ENCODE measurements around the gene CTNNA3. TPM values are rescaled to one million over a fixed set of nuclear protein-coding genes. Genes with fewer than 3 reads are reported as not detected.
"Not testable (repeated sequence)": the region's sequence is repeated elsewhere in the genome, so short reads cannot be mapped to it uniquely, and the experiment has no call there.

Gene CTNNA3
- total RNA-seq, 1 experiment from 2014 or later, result 0.32 TPM

- no peaks in the 10 kb centered on the region for H4K20me1 ChIP-seq (ENCODE audit: insufficient read depth)
- H3K4me1 ChIP-seq (ENCODE audit: control insufficient read depth in 1 of 2, insufficient read depth in 2 of 2, low read length in 2 of 2), result no peaks in the 10 kb centered on the region
- no peaks in the 10 kb centered on the region for H3K79me2 ChIP-seq (ENCODE audit: insufficient read depth, low read length)
- no peak overlapping the region for H3K4me3 ChIP-seq (replicated peaks in 1 of 2; ENCODE audit: low read depth in 1 of 2, low read length in 2 of 2)
- no peak overlapping the region for H3K27ac ChIP-seq (ENCODE audit: low read depth, low read length)
- H3K4me2 ChIP-seq (ENCODE audit: low read length), result no peak overlapping the region
- ATAC-seq, result no peak
- CTCF ChIA-PET, result no interaction called here
- intact Hi-C loops (cut with micrococcal nuclease), result no loop called here
- no TSS peak for BruUV-seq (replicated peaks)
- H3K36me3 ChIP-seq (ENCODE audit: control insufficient read depth in 1 of 2, insufficient read depth in 2 of 2, low read length in 2 of 2), result no peaks in the 10 kb centered on the region
- POLR2A ChIA-PET, result no interaction called here
- no peaks in the 10 kb centered on the region for H3K9me2 ChIP-seq (ENCODE audit: insufficient read depth)
- RAD21 ChIA-PET (ENCODE audit: low non-redundant PET in 1 of 2, low total read pairs in 2 of 2, uncharacterized antibody in 2 of 2, unreplicated experiment in 2 of 2), result no interaction called here
- DNase-seq (ENCODE audit: low read depth, low spot score), result no peak
- no peaks in the 10 kb centered on the region for H3K27me3 ChIP-seq (ENCODE audit: insufficient read depth, low read length)
- H2AFZ ChIP-seq (ENCODE audit: low read depth, low read length, poor library complexity, severe bottlenecking), result no peak overlapping the region
- TF ChIP-seq RAD21 (IDR thresholded peaks at IDR 0.05; ENCODE audit: low read depth) (peak; percentile 12; the same call in 1 of the 2 replicates), CEBPB (IDR thresholded peaks at IDR 0.05; ENCODE audit: low read depth) (no peak)
- no peak overlapping the region for H3K9ac ChIP-seq (ENCODE audit: low read length)
- H3K9me3 ChIP-seq (ENCODE audit: control insufficient read depth in 1 of 2, insufficient read depth in 1 of 2, low read depth in 1 of 2, low read length in 2 of 2), result no peaks in the 10 kb centered on the region
Observed at GRCh38 chr10:66362522-66362921, 1333.5 kb downstream of the CTNNA3 start.

GRCh38 chr10:66353822-66354221 lies 1342.2 kb downstream of the CTNNA3 start:
- H3K36me3 ChIP-seq (ENCODE audit: control insufficient read depth in 1 of 2, insufficient read depth in 2 of 2, low read length in 2 of 2); H4K20me1 ChIP-seq (ENCODE audit: insufficient read depth); H2AFZ ChIP-seq (ENCODE audit: low read depth, low read length, poor library complexity, severe bottlenecking); H3K9me2 ChIP-seq (ENCODE audit: insufficient read depth); intact Hi-C loops (cut with micrococcal nuclease); H3K4me3 ChIP-seq (replicated peaks in 1 of 2; ENCODE audit: low read depth in 1 of 2, low read length in 2 of 2); H3K4me1 ChIP-seq (ENCODE audit: control insufficient read depth in 1 of 2, insufficient read depth in 2 of 2, low read length in 2 of 2); DNase-seq (ENCODE audit: low read depth, low spot score); H3K9me3 ChIP-seq (ENCODE audit: control insufficient read depth in 1 of 2, insufficient read depth in 1 of 2, low read depth in 1 of 2, low read length in 2 of 2); H3K79me2 ChIP-seq (ENCODE audit: insufficient read depth, low read length); ATAC-seq; POLR2A ChIA-PET; CTCF ChIA-PET; RAD21 ChIA-PET (ENCODE audit: low non-redundant PET in 1 of 2, low total read pairs in 2 of 2, uncharacterized antibody in 2 of 2, unreplicated experiment in 2 of 2); BruUV-seq (replicated peaks); H3K9ac ChIP-seq (ENCODE audit: low read length); H3K27ac ChIP-seq (ENCODE audit: low read depth, low read length); H3K4me2 ChIP-seq (ENCODE audit: low read length); H3K27me3 ChIP-seq (ENCODE audit: insufficient read depth, low read length): not testable (repeated sequence)

GRCh38 chr10:66353422-66353821 lies 1342.6 kb downstream of the CTNNA3 start:
- peaks cover 3% of the 10 kb centered on the region; the same call in 1 of the 2 replicates for H3K9me2 ChIP-seq (ENCODE audit: insufficient read depth)
- ChIA-PET RAD21 (ENCODE audit: low non-redundant PET in 1 of 2, low total read pairs in 2 of 2, uncharacterized antibody in 2 of 2, unreplicated experiment in 2 of 2) (no interaction called here), CTCF (no interaction called here), POLR2A (no interaction called here)
- no peak overlapping the region for H3K9ac ChIP-seq (ENCODE audit: low read length)
- TF ChIP-seq ATF3 (IDR thresholded peaks at IDR 0.05) (no peak), CEBPB (IDR thresholded peaks at IDR 0.05; ENCODE audit: low read depth) (no peak)
- DNase-seq (ENCODE audit: low read depth, low spot score) (no peak), ATAC-seq (no peak)
- H4K20me1 ChIP-seq (ENCODE audit: insufficient read depth), result no peaks in the 10 kb centered on the region
- no peak overlapping the region for H3K4me2 ChIP-seq (ENCODE audit: low read length)
- no TSS peak for BruUV-seq (replicated peaks)
- no peaks in the 10 kb centered on the region for H3K27me3 ChIP-seq (ENCODE audit: insufficient read depth, low read length)
- no peak overlapping the region for H3K4me3 ChIP-seq (replicated peaks in 1 of 2; ENCODE audit: low read depth in 1 of 2, low read length in 2 of 2)
- no peaks in the 10 kb centered on the region for H3K36me3 ChIP-seq (ENCODE audit: control insufficient read depth in 1 of 2, insufficient read depth in 2 of 2, low read length in 2 of 2)
- intact Hi-C loops (cut with micrococcal nuclease), result no loop called here
- no peaks in the 10 kb centered on the region for H3K79me2 ChIP-seq (ENCODE audit: insufficient read depth, low read length)
- no peaks in the 10 kb centered on the region for H3K4me1 ChIP-seq (ENCODE audit: control insufficient read depth in 1 of 2, insufficient read depth in 2 of 2, low read length in 2 of 2)
- H3K9me3 ChIP-seq (ENCODE audit: control insufficient read depth in 1 of 2, insufficient read depth in 1 of 2, low read depth in 1 of 2, low read length in 2 of 2), result no peaks in the 10 kb centered on the region
- no peak overlapping the region for H2AFZ ChIP-seq (ENCODE audit: low read depth, low read length, poor library complexity, severe bottlenecking)
- H3K27ac ChIP-seq (ENCODE audit: low read depth, low read length), result no peak overlapping the region
